ENCODE measurements around the gene TUBB2A.
"Not testable (repeated sequence)": the region's sequence is repeated elsewhere in the genome, so short reads cannot be mapped to it uniquely, and the experiment has no call there.

DNA sequence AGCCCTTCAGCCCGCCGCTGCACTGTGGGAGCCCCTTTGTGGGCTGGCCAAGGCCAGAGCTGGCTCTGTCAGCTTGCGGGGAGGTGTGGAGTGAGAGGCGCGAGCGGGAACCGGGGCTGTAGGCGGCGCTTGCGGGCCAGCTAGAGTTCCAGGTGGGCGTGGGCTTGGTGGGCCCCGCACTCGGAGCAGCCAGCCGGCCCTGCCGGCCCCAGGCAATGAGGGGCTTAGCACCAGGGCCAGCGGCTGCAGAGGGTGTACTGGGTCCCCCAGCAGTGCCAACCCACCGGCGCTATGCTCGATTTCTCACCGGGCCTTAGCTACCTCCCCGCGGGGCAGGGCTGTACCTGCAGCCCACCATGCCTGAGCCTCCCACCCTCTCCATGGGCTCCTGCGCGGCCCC, 13.3 kb upstream of the TUBB2A start:
- TF ChIP-seq, protein P1, sequence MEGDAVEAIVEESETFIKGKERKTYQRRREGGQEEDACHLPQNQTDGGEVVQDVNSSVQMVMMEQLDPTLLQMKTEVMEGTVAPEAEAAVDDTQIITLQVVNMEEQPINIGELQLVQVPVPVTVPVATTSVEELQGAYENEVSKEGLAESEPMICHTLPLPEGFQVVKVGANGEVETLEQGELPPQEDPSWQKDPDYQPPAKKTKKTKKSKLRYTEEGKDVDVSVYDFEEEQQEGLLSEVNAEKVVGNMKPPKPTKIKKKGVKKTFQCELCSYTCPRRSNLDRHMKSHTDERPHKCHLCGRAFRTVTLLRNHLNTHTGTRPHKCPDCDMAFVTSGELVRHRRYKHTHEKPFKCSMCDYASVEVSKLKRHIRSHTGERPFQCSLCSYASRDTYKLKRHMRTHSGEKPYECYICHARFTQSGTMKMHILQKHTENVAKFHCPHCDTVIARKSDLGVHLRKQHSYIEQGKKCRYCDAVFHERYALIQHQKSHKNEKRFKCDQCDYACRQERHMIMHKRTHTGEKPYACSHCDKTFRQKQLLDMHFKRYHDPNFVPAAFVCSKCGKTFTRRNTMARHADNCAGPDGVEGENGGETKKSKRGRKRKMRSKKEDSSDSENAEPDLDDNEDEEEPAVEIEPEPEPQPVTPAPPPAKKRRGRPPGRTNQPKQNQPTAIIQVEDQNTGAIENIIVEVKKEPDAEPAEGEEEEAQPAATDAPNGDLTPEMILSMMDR (conservative IDR thresholded peaks at IDR 0.05; ENCODE audit: low read depth, low read length): not testable (repeated sequence)
- TF ChIP-seq EZH2 (IDR thresholded peaks at IDR 0.05; ENCODE audit: borderline replicate concordance, low read depth, low read length, poor library complexity, severe bottlenecking): not testable (repeated sequence)
